Measurements from ENCODE around the gene SLC25A26.
A peak's percentile ranks its signal among the peaks of the same experiment; 100 is the strongest.

SLC25A26 gene

DNA sequence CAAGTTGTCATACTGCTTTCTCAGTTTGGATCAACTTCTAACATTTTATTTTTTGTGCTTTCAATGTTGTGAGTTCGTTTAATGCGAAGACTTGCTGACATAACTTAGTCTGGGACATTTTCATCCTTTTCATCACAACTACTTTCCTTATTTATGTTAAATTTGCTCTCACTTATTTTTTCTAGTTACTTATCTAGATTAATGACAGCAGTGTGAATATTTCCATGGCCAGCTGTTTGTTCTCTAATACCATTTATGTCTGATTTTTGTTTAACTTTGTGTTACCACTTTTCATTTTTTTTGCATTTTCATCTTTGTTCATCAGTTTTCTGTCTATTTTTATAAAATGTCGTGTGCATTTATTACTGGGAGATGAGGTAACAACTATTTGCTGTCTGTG lies 6.2 kb downstream of the SLC25A26 start:
- DNase-seq (ENCODE audit: low read depth, low spot score) = no peak

DNA sequence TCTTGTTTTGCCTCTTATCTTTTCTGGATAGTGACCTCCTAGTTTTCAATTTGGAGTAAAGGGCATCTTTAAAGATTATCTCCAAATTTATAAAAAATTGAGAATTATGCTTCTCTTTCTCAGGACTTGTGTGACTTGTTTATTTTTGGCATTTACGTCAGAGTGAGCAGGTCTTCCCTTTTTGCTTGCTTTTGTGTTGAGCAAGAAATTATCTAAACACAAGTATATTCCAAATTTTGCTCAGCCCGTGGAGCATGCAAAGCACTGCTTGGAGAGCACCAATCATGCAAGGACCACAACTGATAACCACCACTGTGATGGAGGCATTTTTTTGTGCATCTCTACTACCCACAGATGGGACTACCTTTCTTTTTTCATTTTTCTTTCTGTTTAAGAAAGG lies 7.1 kb downstream of the SLC25A26 start:
- no peak for DNase-seq (ENCODE audit: low read depth, low spot score)

- DNase-seq (ENCODE audit: low read depth, low spot score) = no peak
Observed at GRCh38 chr3:66228707-66229106, 7.9 kb downstream of the SLC25A26 start.

- no peak for DNase-seq (ENCODE audit: low read depth, low spot score)
Observed at GRCh38 chr3:66229931-66230330, 9.1 kb downstream of the SLC25A26 start.

DNA sequence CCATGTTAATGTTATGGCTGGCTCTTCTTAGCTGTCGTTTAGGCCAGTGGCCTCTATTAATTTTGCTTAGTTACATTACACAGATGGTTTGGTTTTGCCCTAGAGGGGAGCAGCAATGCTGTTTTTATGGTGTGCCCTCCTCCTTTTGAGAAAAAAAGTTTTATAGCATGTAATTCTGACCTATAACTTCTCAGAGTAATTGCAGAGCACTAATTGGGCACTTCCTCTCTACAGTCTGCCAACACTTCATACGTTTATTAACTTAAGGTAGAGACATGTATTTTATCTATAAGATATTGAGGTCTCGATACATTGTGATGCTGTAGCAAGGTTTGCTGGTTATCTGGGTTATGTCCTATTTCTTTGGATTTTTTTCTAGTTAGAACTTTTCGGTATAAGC lies 12.2 kb downstream of the SLC25A26 start:
- no peak for DNase-seq (ENCODE audit: low read depth, low spot score)

DNA sequence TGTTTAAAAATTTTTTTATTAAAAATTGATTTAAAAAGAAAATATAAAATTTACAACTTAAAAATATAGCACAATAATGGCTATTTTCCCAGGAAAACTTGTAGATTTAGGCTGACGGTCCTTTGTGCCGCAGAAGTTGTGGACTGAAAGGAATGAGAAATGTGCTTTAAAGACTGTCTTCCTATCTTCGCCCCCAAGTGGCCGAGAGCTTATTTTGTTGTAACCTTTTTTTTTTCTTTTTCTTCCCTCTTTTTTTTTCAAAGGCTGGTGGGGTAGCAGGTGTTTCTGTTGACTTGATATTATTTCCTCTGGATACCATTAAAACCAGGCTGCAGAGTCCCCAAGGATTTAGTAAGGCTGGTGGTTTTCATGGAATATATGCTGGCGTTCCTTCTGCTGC lies 15.5 kb downstream of the SLC25A26 start:
- no peak for DNase-seq (ENCODE audit: low read depth, low spot score)

DNA sequence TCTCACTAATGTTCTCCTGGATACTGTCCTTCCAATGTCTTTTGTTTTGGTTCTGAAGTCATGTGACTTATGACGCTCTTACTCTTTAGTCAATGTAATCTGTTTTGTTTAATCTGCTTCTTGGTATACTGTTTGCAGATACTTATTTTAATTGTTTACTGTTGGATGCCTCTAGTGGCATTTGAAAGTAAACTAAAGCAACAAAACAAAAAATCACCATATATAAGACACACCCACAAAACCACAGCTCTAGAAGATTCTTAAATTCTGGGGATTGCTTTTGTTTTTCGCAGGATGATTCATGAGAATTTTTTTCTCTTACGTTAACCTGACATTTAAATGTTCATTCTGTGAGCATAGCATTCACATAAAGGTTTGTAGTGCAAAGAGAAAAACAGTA lies 16.8 kb downstream of the SLC25A26 start:
- DNase-seq (ENCODE audit: low read depth, low spot score) = no peak

DNA sequence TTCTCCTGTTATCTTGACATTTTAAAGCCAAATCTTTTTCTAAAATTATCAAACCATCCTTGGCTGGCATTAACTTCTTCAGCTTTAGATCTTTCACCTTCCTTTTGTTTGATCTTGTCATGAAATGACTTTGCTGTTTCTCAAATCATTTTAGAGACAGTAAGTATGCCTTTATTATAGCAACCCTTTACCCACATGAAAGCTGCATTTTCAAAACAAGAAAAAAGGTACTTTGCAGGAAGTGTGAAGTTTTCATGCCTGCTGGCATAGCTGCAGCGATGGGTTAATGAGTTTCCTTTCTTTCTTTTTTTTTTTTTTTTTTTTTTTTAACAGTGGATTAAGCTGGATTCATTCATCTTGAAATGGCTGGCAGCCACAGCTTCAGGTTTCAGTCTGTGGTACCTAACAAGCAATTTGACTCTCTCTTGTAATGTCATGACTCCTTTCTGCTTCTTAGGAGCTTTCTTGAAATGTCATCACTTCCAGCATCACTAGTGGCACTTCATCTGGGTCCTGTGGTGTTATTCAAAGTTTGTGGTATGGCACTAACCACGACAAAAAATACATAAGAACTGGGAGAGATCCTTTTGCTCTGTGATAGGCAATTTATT lies 18.8 kb downstream of the SLC25A26 start:
- DNase-seq (ENCODE audit: low read depth, low spot score) = no peak

DNA sequence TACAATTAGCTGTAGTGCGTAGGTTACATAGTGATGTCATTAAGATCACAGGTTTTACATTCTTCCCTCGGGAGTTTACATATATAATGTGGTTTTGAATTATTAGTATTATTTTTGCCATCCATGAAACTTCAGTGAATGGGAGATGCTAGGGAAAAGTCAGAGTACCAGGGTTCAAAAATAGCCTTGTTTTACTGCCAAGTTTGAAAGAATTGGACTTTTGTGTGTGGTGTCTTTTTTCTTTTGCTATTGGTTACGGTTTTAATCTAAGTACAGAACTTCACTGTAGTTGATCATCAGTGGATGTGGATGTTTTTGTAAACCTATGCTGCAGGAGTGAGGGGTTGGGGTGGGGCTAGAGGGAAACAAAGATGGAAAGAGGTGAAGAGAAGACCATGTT lies 20.7 kb downstream of the SLC25A26 start:
- no peak for DNase-seq (ENCODE audit: low read depth, low spot score)

DNA sequence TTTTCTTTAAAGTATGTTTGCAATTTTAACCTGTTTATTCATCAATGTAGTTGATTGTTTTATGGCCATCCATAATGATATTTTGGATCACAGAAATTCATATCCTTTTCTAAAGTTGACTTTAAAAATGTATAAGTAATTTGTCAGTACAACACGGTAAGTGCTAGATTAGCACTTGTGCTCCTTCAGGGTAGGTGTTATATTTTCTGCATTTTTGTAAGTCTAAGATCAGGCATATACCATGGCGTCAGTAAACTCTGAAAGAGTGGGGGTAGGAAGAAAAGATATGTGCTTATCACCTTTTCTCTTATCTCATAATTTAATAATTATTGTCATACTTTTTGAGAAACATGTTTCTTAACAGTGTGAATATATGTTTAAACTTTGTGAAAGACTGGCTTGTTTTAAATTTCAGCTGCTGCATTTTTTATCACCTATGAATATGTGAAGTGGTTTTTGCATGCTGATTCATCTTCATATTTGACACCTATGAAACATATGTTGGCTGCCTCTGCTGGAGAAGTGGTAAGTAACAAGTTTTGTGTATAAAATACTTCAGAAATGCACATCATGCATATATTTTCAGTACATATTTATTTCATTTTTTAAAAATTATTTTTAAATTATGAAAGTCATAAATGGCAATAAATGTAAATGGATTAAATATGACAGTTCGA lies 22.1 kb downstream of the SLC25A26 start:
- DNase-seq (ENCODE audit: low read depth, low spot score) = no peak

DNA sequence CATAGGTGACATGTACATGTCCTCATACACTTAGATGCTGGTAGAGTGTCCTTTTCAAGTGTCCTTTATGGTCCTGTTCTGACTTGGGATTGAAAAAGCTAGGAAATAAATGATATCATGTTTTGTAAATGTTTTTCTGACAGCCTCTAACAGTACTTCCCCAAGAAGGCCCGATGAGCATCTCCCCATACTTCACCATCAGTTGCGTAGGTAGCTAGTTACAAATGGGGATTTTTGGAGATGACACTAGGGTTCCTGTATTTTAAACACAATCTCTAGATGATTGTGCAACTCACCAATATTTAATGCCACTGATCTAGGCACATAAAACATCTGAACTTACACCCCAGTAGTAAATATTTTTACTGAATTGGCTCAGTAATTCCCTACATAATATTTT lies 27.8 kb downstream of the SLC25A26 start:
- DNase-seq (ENCODE audit: low read depth, low spot score) = no peak

DNA sequence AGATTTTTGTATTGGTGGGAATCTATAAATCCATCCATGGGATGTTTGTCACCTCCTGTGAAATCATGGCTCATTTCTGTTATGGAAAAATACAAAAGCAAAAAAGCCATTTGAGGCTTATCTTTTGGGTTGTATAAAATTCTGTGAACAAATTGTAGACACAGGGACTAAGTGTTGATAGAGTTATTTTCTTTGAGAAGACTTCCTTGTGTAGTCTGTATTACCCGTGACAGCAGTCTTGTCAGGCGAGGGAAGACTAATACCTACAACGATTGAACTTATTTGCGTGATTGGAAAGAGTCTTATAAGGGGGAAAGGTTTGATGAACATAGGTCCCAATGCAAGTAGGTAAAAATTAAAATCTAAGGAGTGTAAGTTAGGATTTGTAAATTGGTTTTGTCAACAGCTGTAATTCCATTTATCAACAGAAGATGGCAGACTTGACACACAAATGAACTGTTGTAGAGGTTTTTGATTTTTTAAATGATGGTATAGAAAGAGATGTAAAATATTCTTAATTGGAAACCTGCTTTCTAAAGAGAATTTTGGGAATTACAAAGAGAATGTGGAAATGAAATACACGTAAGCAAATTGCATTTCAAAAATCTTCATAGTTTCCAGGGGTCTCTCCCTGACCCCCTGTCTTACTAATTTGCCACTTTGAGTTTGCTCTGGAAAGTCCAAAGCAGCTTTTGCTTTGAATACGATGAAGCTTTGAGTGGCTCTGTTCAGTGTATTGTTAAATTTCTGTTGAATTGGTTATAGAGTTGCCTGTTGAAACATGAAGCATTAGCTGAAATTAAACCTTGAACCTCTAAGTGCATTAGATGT lies 33.2 kb downstream of the SLC25A26 start:
- DNase-seq (ENCODE audit: low read depth, low spot score) = peak; percentile 33

- no peak for DNase-seq (ENCODE audit: low read depth, low spot score)
Observed at GRCh38 chr3:66255865-66256264, 35.1 kb downstream of the SLC25A26 start.

- DNase-seq (ENCODE audit: low read depth, low spot score) = no peak
Observed at GRCh38 chr3:66256806-66257205, 36.0 kb downstream of the SLC25A26 start.

DNA sequence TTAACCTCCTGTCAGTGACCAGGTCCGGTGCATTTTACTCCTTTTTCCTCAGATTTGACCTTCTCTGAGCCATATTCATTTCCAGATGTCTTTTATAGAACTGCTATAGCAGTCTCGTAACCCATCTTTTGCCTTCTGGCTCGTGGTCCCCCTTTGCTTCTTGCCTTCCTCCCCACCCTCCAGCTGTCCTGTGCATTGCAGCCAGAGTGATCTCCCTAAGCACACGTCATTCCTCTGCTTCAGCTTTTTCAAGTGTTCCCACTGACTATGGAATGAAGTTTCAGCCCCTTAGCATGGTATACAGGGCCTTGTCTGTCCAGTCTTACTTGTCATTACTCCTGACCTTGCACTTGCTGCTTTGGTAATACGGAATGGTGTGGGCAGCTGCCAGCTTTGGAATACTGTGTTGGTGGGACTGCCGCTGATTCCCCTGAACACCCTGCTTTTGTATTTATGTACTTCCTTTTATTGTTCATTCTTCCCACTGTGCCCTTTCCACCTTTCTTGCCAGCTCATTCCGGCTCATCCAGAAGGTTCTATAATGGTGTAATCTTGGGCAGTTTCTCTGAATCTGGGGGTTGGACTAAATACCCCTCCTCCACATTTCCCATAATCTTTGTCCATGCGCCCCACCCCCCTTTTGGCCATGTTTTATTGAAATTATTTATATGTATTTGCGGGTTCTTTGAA lies 38.9 kb downstream of the SLC25A26 start:
- DNase-seq (ENCODE audit: low read depth, low spot score) = no peak

DNA sequence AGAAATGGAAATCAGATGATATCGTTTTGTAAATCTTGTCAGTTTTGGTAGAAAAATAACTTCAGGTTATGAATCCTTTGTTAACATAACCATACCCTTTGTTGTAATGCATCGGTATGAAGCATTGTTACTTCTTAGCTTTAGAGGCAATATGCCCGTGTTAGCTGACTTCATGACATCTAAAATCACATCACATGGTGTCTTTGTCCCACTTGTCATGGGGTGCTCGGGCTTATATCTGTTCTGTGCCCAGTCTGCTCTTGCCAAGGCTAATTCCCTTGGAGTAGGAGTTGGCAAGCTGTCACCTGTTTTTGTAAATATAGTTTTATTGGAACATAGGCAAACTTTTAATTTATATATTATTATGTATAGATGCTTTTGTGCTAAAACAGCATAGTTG lies 39.6 kb downstream of the SLC25A26 start:
- no peak for DNase-seq (ENCODE audit: low read depth, low spot score)

DNA sequence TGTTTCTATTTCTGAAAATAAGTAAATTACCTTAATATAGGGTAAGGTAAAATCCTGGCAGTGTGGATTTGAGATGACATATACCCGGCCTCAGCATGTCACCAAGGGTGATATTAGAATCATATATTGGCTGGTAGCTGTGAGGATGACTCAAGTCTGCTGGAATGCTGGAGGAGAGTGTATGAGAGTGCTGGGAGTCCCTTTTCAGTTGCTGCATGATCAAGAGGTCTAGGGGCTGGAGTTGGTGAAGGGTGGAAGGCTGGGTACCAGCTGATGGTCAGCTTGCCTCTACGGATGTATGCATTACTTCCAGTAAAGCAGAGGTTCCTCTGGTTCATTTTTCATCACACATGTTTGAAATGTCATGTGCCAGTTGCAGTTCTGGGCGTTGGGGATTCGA lies 40.6 kb downstream of the SLC25A26 start:
- DNase-seq (ENCODE audit: low read depth, low spot score) = no peak

- DNase-seq (ENCODE audit: low read depth, low spot score) = no peak
Observed at GRCh38 chr3:66265649-66266048, 44.8 kb downstream of the SLC25A26 start.

DNA sequence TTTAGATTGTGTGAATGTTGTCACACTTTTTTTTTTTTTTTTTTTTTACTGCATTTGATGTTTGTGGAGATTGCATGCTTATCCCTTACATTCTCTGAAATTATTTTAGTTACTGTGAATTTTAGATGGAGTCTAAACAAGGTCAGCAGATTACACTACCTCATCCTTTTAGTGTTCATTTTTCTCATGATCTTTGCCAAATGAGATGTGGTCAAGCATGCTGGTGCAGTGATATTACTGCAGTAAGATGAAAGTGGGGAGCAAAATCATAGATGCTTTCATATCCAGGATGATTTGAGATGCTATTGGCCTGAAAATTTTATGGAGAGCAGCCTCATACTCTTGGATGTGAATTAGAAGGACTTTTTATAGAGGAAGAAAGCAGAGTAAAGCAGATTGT lies 45.8 kb downstream of the SLC25A26 start:
- DNase-seq (ENCODE audit: low read depth, low spot score) = no peak

DNA sequence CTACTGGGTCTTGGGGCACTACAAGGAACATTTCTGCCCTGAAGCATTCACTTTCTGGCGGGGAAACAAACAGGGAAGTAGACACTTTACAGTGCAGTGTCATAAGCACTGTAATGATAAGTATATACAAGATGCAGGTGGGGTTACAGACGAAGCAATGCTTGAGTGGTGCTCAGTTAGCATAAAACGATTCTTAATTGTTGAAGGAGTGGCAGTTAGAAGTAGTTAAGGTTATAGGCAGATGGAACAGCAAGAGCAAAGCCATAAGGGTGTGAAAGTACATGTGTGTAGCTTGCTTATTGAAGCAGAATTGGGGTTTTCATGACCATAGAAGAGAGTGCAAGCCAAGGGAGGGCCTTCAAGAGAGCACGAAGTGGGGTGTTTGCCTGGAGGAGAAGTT lies 46.2 kb downstream of the SLC25A26 start:
- DNase-seq (ENCODE audit: low read depth, low spot score) = no peak

DNA sequence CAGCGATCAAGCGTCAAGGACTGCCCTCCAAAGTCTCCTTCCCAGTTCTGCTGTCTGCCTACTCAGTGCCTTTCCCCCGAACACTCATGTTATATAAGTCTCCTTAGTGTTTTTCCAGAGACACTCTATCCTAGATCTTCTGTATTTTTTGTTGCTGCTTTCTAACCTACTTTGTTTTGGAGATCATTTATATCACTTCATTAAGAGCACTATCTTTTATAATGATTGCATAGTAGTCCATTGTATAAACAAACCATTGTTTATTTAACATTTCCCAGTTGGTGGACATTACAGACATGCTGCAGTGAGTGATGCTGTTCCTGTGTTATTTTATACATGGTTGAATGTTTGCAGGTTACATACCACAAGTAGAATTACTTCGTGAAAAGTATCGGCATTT lies 47.1 kb downstream of the SLC25A26 start:
- DNase-seq (ENCODE audit: low read depth, low spot score) = no peak

- DNase-seq (ENCODE audit: low read depth, low spot score) = no peak
Observed at GRCh38 chr3:66268864-66269263, 48.1 kb downstream of the SLC25A26 start.

All from smooth muscle cell of the brain vasculature (primary cell).